H1 (cell line): ENCODE measurements around the gene GIGYF2. TPM values are rescaled to one million over a fixed set of nuclear protein-coding genes. Genes with fewer than 3 reads are reported as not detected.

Source experiments
- CTCF ChIA-PET: fragments of 300-600 bp; sonication (Branson Sonifier 250); formaldehyde crosslinking; loops from one replicate; lab custom pipeline; 2021; ENCODE audit not compliant: partially characterized antibody; lab: Charles Lee
- POLR2A ChIA-PET: fragments of 300-600 bp; sonication (Branson Sonifier 250); formaldehyde crosslinking; loops from one replicate; lab custom pipeline; 2021; ENCODE audit warnings: inconsistent platforms; ENCODE audit not compliant: partially characterized antibody; lab: Charles Lee
- DNase-seq, 2 experiments: peaks; one replicate each; pipeline versions ENCODE4 v3.0.0 to v3.0.0-alpha.2; 2010 to 2022; ENCODE audit warnings: low spot score in 2 of 2, low read depth in 1 of 2, mixed read lengths in 1 of 2
- FAIRE-seq: peaks from 2 replicates; lab custom pipeline; 2011; peaks lifted over from hg19 to GRCh38; lab: Jason Lieb, UNC
- H2AFZ ChIP-seq: 2 replicates; pipeline ENCODE4 v1.8.1; 2012; ENCODE audit warnings: low read length, inconsistent platforms
- H2AK5ac ChIP-seq: 2 replicates; pipeline ENCODE4 v1.6.1; 2013; ENCODE audit warnings: low read depth, low read length
- H2BK120ac ChIP-seq: replicated peaks from 2 replicates; pipeline ENCODE3; 2013; ENCODE audit warnings: low read depth, low read length, inconsistent platforms
- H2BK12ac ChIP-seq: 2 replicates; pipeline ENCODE4 v1.6.1; 2013; ENCODE audit warnings: low read depth, low read length
- H2BK15ac ChIP-seq: 2 replicates; pipeline ENCODE4 v1.6.1; 2013; ENCODE audit warnings: low read length
- H2BK20ac ChIP-seq: 2 replicates; pipeline ENCODE4 v1.6.1; 2013; ENCODE audit warnings: low read length
- H2BK5ac ChIP-seq: 2 replicates; pipeline ENCODE4 v1.6.1; 2013; ENCODE audit warnings: low read depth, low read length
- H3K14ac ChIP-seq: 2 replicates; pipeline ENCODE4 v1.6.1; 2013; ENCODE audit warnings: inconsistent platforms; ENCODE audit not compliant: insufficient read length
- H3K18ac ChIP-seq: 2 replicates; pipeline ENCODE4 v1.6.1; 2013; ENCODE audit warnings: low read length; ENCODE audit errors: extremely low read depth
- H3K23ac ChIP-seq: 2 replicates; pipeline ENCODE4 v1.6.1; 2013; ENCODE audit warnings: inconsistent platforms; ENCODE audit not compliant: insufficient read length
- H3K23me2 ChIP-seq: 2 replicates; pipeline ENCODE4 v1.6.1; 2013; ENCODE audit warnings: low read depth, low read length
- H3K27ac ChIP-seq: 2 replicates; pipeline ENCODE4 v1.6.1; 2011; ENCODE audit warnings: low read depth, low read length, inconsistent platforms
- H3K27me3 ChIP-seq, 4 experiments: replicated peaks in 1 of 4; 1 replicate in 1 of 4; 2 replicates in 3 of 4; pipeline versions ENCODE4 v1.6.1 to v1.8.1; 2011 to 2013; ENCODE audit warnings: low read length in 3 of 4, mild to moderate bottlenecking in 3 of 4, inconsistent platforms in 2 of 4, mixed read lengths in 2 of 4, moderate library complexity in 1 of 4; ENCODE audit not compliant: control insufficient read depth in 3 of 4, insufficient read depth in 3 of 4; ENCODE audit errors: extremely low read depth in 1 of 4
- H3K36me3 ChIP-seq, 4 experiments: 2 replicates each; pipeline versions ENCODE4 v1.6.1 to v1.8.1; 2011 to 2013; ENCODE audit warnings: mild to moderate bottlenecking in 4 of 4, low read length in 3 of 4, moderate library complexity in 2 of 4, control low read depth in 1 of 4, inconsistent platforms in 1 of 4; ENCODE audit not compliant: insufficient read depth in 4 of 4, control insufficient read depth in 2 of 4
- H3K4ac ChIP-seq: replicated peaks from 2 replicates; pipeline ENCODE3; 2013; ENCODE audit warnings: low read length, low read depth, mixed read lengths, inconsistent platforms; ENCODE audit not compliant: insufficient read length
- H3K4me1 ChIP-seq, 4 experiments: replicated peaks in 1 of 4; 1 replicate in 1 of 4; 2 replicates in 3 of 4; pipeline versions ENCODE4 v1.6.1 to v1.8.1; 2011 to 2013; ENCODE audit warnings: low read length in 3 of 4, inconsistent platforms in 2 of 4, mixed read lengths in 1 of 4; ENCODE audit not compliant: insufficient read depth in 4 of 4, control insufficient read depth in 3 of 4
- H3K4me2 ChIP-seq, 2 experiments: 2 replicates each; pipeline versions ENCODE4 v1.6.1 to v1.8.1; 2011 to 2013; ENCODE audit warnings: low read depth in 2 of 2, low read length in 2 of 2, control low read depth in 1 of 2, inconsistent platforms in 1 of 2, mild to moderate bottlenecking in 1 of 2; ENCODE audit not compliant: insufficient read depth in 1 of 2
- H3K4me3 ChIP-seq, 4 experiments: fragments of 200-600, 300-600 bp in 1 of 4; sonication (generic), shearing (Covaris generic), sonication (Bioruptor Twin) in 1 of 4; 2 replicates each; pipeline versions ENCODE4 v1.5.1 to v1.8.1; 2011 to 2016; ENCODE audit warnings: low read length in 4 of 4, low read depth in 3 of 4, control low read depth in 2 of 4, inconsistent platforms in 2 of 4, mild to moderate bottlenecking in 2 of 4, mixed read lengths in 1 of 4, moderate library complexity in 1 of 4; ENCODE audit not compliant: insufficient read depth in 2 of 4; ENCODE audit errors: extremely low read depth in 1 of 4
- H3K56ac ChIP-seq: replicated peaks from 2 replicates; pipeline ENCODE3; 2013; ENCODE audit warnings: low read depth, mild to moderate bottlenecking, mixed read lengths, low read length, inconsistent platforms; ENCODE audit not compliant: insufficient read length
- H3K79me1 ChIP-seq: 2 replicates; pipeline ENCODE4 v1.6.1; 2013; ENCODE audit warnings: low read depth, low read length, control low read depth
- H3K79me2 ChIP-seq, 2 experiments: 2 replicates each; pipeline versions ENCODE4 v1.6.1 to v1.8.1; 2012 to 2013; ENCODE audit warnings: low read length in 2 of 2, mild to moderate bottlenecking in 2 of 2, inconsistent platforms in 1 of 2; ENCODE audit not compliant: insufficient read depth in 2 of 2, control insufficient read depth in 1 of 2
- H3K9ac ChIP-seq, 4 experiments: replicated peaks in 1 of 4; 1 replicate in 1 of 4; 2 replicates in 3 of 4; pipeline versions ENCODE4 v1.6.1 to v1.8.1; 2011 to 2013; ENCODE audit warnings: low read depth in 3 of 4, low read length in 3 of 4, control low read depth in 2 of 4, mild to moderate bottlenecking in 2 of 4, moderate library complexity in 2 of 4, inconsistent platforms in 1 of 4; ENCODE audit errors: extremely low read depth in 1 of 4
- H3K9me3 ChIP-seq, 2 experiments: 2 replicates each; pipeline versions ENCODE4 v1.6.1 to v1.8.1; 2012 to 2013; ENCODE audit warnings: mild to moderate bottlenecking in 2 of 2, moderate library complexity in 2 of 2, control low read depth in 1 of 2, inconsistent platforms in 1 of 2, low read depth in 1 of 2, low read length in 1 of 2, mixed read lengths in 1 of 2; ENCODE audit not compliant: insufficient read depth in 2 of 2
- H4K20me1 ChIP-seq, 2 experiments: replicated peaks in 1 of 2; 2 replicates each; pipeline versions ENCODE3 to v1.8.1; 2011 to 2013; ENCODE audit warnings: inconsistent platforms in 2 of 2, low read length in 2 of 2, mild to moderate bottlenecking in 1 of 2; ENCODE audit not compliant: insufficient read depth in 2 of 2, control insufficient read depth in 1 of 2
- H4K5ac ChIP-seq: 2 replicates; pipeline ENCODE4 v1.6.1; 2013; ENCODE audit warnings: low read length, low read depth, mixed read lengths, inconsistent platforms; ENCODE audit not compliant: insufficient read length
- H4K8ac ChIP-seq: 2 replicates; pipeline ENCODE4 v1.8.0; 2013; ENCODE audit warnings: mild to moderate bottlenecking, moderate library complexity, low read length, inconsistent platforms; ENCODE audit not compliant: insufficient read depth; ENCODE audit errors: extremely low read depth
- H4K91ac ChIP-seq: replicated peaks from 2 replicates; pipeline ENCODE3; 2013; ENCODE audit warnings: low read length, mixed read lengths, inconsistent platforms; ENCODE audit not compliant: insufficient read length
- ATF3 ChIP-seq: IDR thresholded peaks from 2 replicates; pipeline ENCODE4 v1.6.1; 2011; ENCODE audit warnings: low read depth, mild to moderate bottlenecking, low read length; ENCODE audit not compliant: insufficient read depth
- BCL11A ChIP-seq, 2 experiments: IDR thresholded peaks; one replicate each; pipeline ENCODE4 v1.6.1; 2011; ENCODE audit warnings: low read depth in 2 of 2, low read length in 2 of 2, mild to moderate bottlenecking in 2 of 2
- BRCA1 ChIP-seq: IDR thresholded peaks from 2 replicates; pipeline ENCODE4 v1.6.1; 2012; ENCODE audit warnings: low read depth, low read length, improper control_type of control experiment
- CBX5 ChIP-seq: fragments of 300-800, 300-1000 bp; sonication (generic); IDR thresholded peaks from 2 replicates; pipeline ENCODE4 v1.7.1; 2016; ENCODE audit warnings: antibody characterized with exemption, low read length, low read depth
- CBX8 ChIP-seq: fragments of 300-800, 300-1000 bp; sonication (generic); IDR thresholded peaks from 2 replicates; pipeline ENCODE4 v1.7.1; 2016; ENCODE audit warnings: low read depth, low read length, borderline replicate concordance
- JUN ChIP-seq: IDR thresholded peaks from 2 replicates; pipeline ENCODE4 v1.6.1; 2011; ENCODE audit warnings: low read depth, mild to moderate bottlenecking, improper control_type of control experiment, low read length
- JUND ChIP-seq: IDR thresholded peaks from 2 replicates; pipeline ENCODE4 v1.6.1; 2011; ENCODE audit warnings: mild to moderate bottlenecking, improper control_type of control experiment, low read length
- KDM4A ChIP-seq: IDR thresholded peaks from one replicate; pipeline ENCODE4 v1.7.1; 2012; ENCODE audit warnings: low read depth, mild to moderate bottlenecking, moderate library complexity, low read length, inconsistent platforms; ENCODE audit not compliant: severe bottlenecking
- MAX ChIP-seq: IDR thresholded peaks from 2 replicates; pipeline ENCODE4 v1.6.1; 2012; ENCODE audit warnings: inconsistent platforms
- PHF8 ChIP-seq: fragments of 200-600 bp; sonication (generic); conservative IDR thresholded peaks from 2 replicates; pipeline ENCODE4 v1.7.1; 2012; ENCODE audit warnings: low read depth, mild to moderate bottlenecking, inconsistent platforms, low read length, moderate library complexity
- SAP30 ChIP-seq: fragments of 300-600 bp; sonication (generic); IDR thresholded peaks from 2 replicates; pipeline ENCODE4 v1.7.1; 2012; ENCODE audit warnings: low read length, moderate library complexity, mild to moderate bottlenecking, inconsistent platforms; ENCODE audit not compliant: insufficient read depth, insufficient replicate concordance
- TBP ChIP-seq: IDR thresholded peaks from 2 replicates; pipeline ENCODE4 v1.6.1; 2011; ENCODE audit warnings: low read depth, low read length, improper control_type of control experiment
- WGBS, 2 experiments: shearing (Covaris generic) in 1 of 2; methylation state at CpG; one replicate each; pipeline versions ENCODE4 v1.1.6 to v1.1.7; 2013 to 2015; ENCODE audit warnings: low lambda C conversion rate in 2 of 2, mixed read lengths in 2 of 2, inconsistent platforms in 1 of 2, low coverage in 1 of 2, missing lambda C conversion rate in 1 of 2; ENCODE audit not compliant: insufficient replicate concordance in 2 of 2, insufficient coverage in 1 of 2, insufficient read length in 1 of 2; ENCODE audit errors: extremely low coverage in 1 of 2, missing lambda C conversion rate in 1 of 2; 5-methylcytosine and 5-hydroxymethylcytosine counted together
- polyA plus RNA-seq, 7 experiments: library from polyadenylated mRNA; depleted of rRNA in 3 of 7; stranded (reverse) in 5 of 7; unstranded in 2 of 7; fragments of >200 nt in 5 of 7; fragments of 200-250 nt in 2 of 7; gene quantifications; 1 replicate in 5 of 7; 2 replicates in 1 of 7; 4 replicates in 1 of 7; pipeline versions ENCODE4 v1.2.1 to v1.2.3, GENCODE V29; 2011 to 2013; ENCODE audit warnings: missing spikeins in 2 of 7, mixed read lengths in 2 of 7
- total RNA-seq: library from RNA; stranded (reverse); fragmentation: NEBNext Ultra II Directional; extraction: Animal tissue kit (Norgen Biotek cat#: 25700); gene quantifications from 2 replicates; pipeline ENCODE4 v1.2.1, GENCODE V29; 2021

Gene GIGYF2
- total and polyA plus RNA-seq, 2 of the 8 experiments (the other 6 are each of a cell fraction or from before 2014, with no cell fraction given), result 22.3 to 62.0 TPM

- Histone ChIP-seq H3K23ac (no peak overlapping the region), H4K8ac (0 out of 2 replicates have a peak overlapping the region, but pooled peaks have one; percentile 37), H3K79me1 (no peaks in the 10 kb centered on the region), H4K91ac (no peak overlapping the region), H3K9ac (no peak overlapping the region), H2AFZ (no peak overlapping the region), H3K79me2 (no peaks in the 10 kb centered on the region), H2BK15ac (0 out of 2 replicates have a peak overlapping the region, but pooled peaks have one; percentile 61), H3K9me3 (no peaks in the 10 kb centered on the region), H2BK120ac (no peak overlapping the region), H3K23me2 (peaks cover 5% of the 10 kb centered on the region), H3K4me2 (no peak overlapping the region; a peak in 1 of 4 replicates), H3K27me3 (no peaks in the 10 kb centered on the region), H2BK12ac (no peak overlapping the region), H3K27ac (no peak overlapping the region), H2BK20ac (no peak overlapping the region), H3K4me1 (peaks cover 0 to 16% (median 10%) of the 10 kb centered on the region in 4 experiments; a peak in 6 of 7 replicates), H3K4me3 (no peak overlapping the region), H2AK5ac (no peak overlapping the region), H3K56ac (no peak overlapping the region), H3K18ac (no peak overlapping the region; the same call in 1 of the 2 replicates), H4K5ac (no peak overlapping the region), H4K20me1 (peaks cover 0 to 8% of the 10 kb centered on the region in 2 experiments), H3K14ac (no peak overlapping the region), H3K36me3 (no peaks in the 10 kb centered on the region; a peak in 1 of 8 replicates), H3K4ac (peak overlapping the region; percentile 50), H2BK5ac (0 out of 2 replicates have a peak overlapping the region, but pooled peaks have one; percentile 44)
- WGBS, 2 experiments, result 86% methylated on average over 5 of the region's 5 CpGs; no CpG with 5 or more reads in 1 of the 2 experiments
- ChIA-PET POLR2A (interaction anchor here (1.5 kb wide), 1 partner anchor 9 kb away, joined by 4 read pairs; no protein-coding TSS in a partner anchor), CTCF (interaction anchor here (0.9 to 3.0 kb wide), 5 partner anchors 12 to 139 kb away, joined by 3 to 7 read pairs (median 3); partner anchors contain the start of gene SNORC)
- DNase-seq (peak in 1 of 2 experiments; percentile 41), FAIRE-seq (no peak)
- TF ChIP-seq KDM4A (no peak), MAX (no peak), JUN (no peak), CBX8 (no peak), SAP30 (no peak), PHF8 (no peak), TBP (no peak), CBX5 (no peak), ATF3 (no peak), BRCA1 (no peak), JUND (no peak), BCL11A (IDR thresholded peaks at IDR 0.05; ENCODE audit: low read depth in 2 of 2, low read length in 2 of 2) (no peak)
These were observed 192.8 kb downstream of the GIGYF2 start for GRCh38 chr2:232889876-232890401.
